PC-3 (cell line): ENCODE data around the gene FEN1.

ENCODE experiments used
- CTCF ChIP-seq: fragments of 300-600 bp; sonication (generic); conservative IDR thresholded peaks from 2 replicates; pipeline ENCODE4 v1.5.1; 2017; ENCODE audit warnings: antibody characterized with exemption, low read depth, mild to moderate bottlenecking, low read length
- EZH2 ChIP-seq: fragments of 300-600 bp; sonication (generic); IDR thresholded peaks from one replicate; pipeline ENCODE4 v1.6.1; 2017; ENCODE audit warnings: antibody characterized with exemption, mild to moderate bottlenecking, low read length; ENCODE audit not compliant: unreplicated experiment
- EZH2phosphoT487 ChIP-seq: fragments of 300-600 bp; sonication (generic); IDR thresholded peaks from 2 replicates; pipeline ENCODE4 v1.6.1; 2018; ENCODE audit warnings: mild to moderate bottlenecking, antibody characterized with exemption, low read length, borderline replicate concordance

DNA sequence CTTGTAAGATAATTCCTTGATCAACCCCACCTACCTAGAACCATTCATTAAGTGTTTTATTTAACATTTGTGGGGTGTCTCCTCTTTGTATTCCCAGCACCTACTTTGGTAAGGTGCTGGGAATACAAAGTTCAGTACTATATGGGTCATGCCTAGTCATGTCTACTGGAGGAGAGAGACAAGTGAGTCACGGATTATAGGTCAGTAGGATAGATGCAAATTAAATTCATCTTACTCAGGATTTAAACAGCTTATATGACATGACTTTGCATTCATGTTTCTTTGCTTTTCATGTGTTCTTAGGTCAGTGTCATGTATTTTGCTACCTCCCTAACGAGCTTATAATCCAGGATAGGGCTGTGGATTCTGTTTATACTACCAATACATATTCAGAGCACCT, 27.5 kb downstream of the FEN1 start:
- TF ChIP-seq CTCF: no peak
- TF ChIP-seq EZH2phosphoT487: no peak
- no peak for TF ChIP-seq EZH2
